GM18867 (cell line): Measurements from ENCODE around the gene LRAT.

Experiments used
- ATAC-seq: cut with Tn5 transposase; IDR thresholded peaks from one replicate; pipeline ENCODE4 v1.9.1; 2021; ENCODE audit warnings: mild to moderate bottlenecking, moderate library complexity; ENCODE audit not compliant: unreplicated experiment

LRAT gene

DNA sequence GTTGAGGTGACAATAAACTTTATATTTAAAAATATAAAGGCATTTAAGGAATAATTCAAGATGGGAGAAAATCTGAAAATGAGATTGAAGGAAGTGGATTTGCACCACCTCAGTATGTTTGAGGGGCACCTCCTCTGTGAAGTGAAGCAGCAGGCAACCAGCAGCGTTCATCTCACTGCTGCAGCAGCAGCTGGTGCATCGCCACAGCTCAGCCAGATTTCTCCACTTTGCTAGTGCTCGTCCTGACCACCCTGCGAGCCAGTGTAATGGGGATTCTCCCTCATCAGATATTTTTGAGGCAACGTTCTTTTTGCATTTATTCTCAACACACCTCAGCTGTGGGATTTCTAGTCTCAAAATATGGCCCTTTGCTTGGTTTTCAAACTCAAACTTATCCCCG lies 13.9 kb downstream of the LRAT start:
- no peak for ATAC-seq

- no peak for ATAC-seq
Observed at GRCh38 chr4:154760895-154761294, 17.1 kb downstream of the LRAT start.

DNA sequence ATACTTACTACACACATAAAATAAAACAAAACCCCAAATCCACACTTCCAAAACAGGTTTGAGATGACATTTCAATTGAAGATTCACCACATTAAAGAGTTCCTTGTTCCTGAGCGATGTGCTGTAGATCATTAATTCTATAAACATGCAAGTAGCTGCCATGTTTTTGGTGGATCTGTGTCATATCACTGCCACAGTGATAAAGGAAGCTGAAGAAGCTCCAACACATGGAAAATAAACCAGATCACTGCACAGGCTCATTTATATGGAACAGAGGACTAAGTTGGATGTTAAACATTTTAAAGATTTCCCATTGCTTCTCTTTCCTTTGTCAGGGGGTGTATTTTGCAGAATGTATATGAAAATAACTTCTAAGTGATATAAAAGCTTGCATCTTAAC lies 34.5 kb downstream of the LRAT start:
- no peak for ATAC-seq

- peak; percentile 47 for ATAC-seq
Observed at GRCh38 chr4:154779362-154779947, 35.7 kb downstream of the LRAT start.

DNA sequence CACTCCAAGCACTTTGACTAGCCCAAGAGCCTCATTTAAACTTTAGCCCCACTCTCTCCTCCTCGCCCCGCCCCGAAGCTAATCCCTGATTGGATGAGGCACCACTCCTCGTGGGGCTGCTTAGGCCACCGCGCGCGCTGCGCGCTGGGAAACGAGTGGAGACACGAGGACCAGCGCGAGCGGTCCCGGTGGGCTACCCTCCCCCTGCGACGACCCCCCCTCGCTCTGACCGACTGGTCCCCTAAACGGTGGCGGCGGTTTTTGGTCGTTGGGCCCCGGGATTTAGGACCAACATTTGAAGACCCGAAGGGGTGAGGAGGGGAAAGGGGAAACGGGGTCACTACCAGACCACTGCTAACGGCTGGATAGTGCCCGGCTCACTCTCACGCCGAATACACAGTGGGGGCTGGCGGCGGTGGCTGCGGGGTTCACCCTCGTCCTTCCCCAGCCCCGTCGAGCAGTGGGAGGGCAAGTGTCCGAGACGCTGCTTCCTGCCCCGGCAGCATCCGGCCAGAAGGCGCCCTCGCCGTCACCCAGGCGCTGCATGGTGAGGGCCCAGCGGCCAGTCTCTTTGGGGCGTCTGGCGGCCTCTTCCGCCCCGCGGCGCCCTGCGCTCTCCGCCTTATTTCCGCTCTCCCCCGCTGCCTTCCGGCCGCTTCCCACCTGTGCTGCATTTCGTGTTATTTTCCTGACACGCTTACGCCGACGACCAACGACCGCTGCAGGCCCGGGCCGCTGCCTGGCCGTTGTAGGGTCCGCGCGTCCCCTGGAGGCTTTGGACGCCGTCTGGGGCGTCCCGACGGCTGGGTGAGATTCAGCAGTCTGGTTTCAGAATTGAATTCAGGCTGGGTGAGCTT lies 37.6 kb downstream of the LRAT start, which contains the start of gene RBM46:
Gene RBM46 (plus strand): TSS at position 147 of the 857 bp plus-strand sequence. CDS start 15,481 bp downstream, outside the sequence.
- no peak for ATAC-seq

GRCh38 chr4:154781983-154782293 lies 38.1 kb downstream of the LRAT start:
- ATAC-seq = no peak
